GM18951 (cell line): Measurements from ENCODE around the gene NOL4L.

ENCODE experiments used
- POLR2A ChIP-seq: IDR thresholded peaks from 4 replicates; pipeline ENCODE4 v1.6.1; 2011; ENCODE audit warnings: mild to moderate bottlenecking; ENCODE audit not compliant: insufficient read length, insufficient read depth; ENCODE audit errors: extremely low read depth
- in situ Hi-C: fragments of 300-500 bp; cut with MboI; formaldehyde crosslinking; loops from one replicate; pipeline ENCODE4 v1.12.0; 2022; ENCODE audit warnings: low sequenced_read_pairs, mixed read lengths, inconsistent platforms; ENCODE audit not compliant: unreplicated experiment

NOL4L gene

GRCh38 chr20:32536851-32537656 is 48.1 kb downstream of the NOL4L start:
- no peak for TF ChIP-seq POLR2A
- in situ Hi-C loops: no loop called here

GRCh38 chr20:32535953-32536823 is 48.9 kb downstream of the NOL4L start:
- in situ Hi-C loops: no loop called here
- TF ChIP-seq POLR2A: peak; percentile 27

DNA sequence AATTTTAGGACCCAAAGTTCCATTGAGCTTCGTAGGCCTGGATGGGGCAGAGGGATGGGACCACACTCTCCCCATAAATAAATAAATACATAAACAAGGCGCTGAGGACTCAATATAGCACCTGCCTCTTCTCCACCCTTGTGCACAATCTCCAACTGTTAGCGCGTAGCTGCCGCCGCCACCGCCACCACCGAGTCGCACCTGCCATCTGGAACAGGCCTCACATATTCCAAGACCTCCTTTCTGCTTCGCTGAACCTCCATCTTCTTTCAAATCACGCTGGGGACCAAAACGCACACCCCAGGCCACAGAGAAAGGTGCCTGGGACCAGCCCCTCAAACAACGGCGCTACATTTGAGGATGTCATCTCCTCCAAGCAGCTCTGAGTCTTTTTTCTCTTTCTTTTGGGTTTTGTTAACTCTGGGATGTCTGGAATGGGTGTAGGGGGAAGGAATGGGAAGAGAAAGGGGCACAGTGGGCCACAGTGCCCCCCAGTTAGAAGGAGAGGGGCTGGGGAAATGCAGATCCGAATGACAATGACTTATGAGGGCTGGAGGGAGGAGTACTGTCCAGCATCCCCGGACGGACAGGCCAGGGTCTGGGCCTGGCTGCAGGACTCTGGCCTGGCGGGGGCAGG is 49.7 kb downstream of the NOL4L start:
- in situ Hi-C loops: no loop called here
- TF ChIP-seq POLR2A: no peak

DNA sequence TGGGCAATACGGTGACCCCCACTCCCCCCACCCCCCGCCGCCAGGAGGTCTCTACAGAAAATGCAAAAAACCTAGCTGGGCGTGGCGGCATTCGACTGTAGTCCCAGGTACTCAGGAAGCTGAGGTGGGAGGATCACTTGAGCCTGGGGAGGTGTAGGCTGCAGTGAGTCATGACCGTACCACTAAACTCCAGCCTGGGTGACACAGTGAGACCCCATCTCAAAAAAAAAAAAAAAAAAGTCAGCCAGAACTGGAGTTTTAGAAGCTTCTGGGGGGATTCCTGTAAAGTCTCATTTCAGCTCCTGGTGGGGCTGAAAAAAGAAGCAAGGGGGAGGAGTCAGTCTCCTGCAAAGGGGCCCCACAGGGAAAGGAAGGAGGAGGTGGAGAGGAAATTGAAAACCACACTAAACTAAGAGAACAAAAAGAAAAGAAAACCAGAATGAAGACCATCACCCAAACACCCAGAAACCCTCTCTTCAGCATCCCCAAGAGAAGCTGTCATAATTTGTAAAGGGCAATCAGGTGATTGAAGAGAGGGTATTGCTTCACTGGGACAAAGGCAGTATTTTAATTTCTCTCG is 50.4 kb downstream of the NOL4L start:
- in situ Hi-C loops: loop anchor here (5.0 kb wide), 1 partner anchor 118 kb away; no protein-coding TSS in a partner anchor
- no peak for TF ChIP-seq POLR2A

DNA sequence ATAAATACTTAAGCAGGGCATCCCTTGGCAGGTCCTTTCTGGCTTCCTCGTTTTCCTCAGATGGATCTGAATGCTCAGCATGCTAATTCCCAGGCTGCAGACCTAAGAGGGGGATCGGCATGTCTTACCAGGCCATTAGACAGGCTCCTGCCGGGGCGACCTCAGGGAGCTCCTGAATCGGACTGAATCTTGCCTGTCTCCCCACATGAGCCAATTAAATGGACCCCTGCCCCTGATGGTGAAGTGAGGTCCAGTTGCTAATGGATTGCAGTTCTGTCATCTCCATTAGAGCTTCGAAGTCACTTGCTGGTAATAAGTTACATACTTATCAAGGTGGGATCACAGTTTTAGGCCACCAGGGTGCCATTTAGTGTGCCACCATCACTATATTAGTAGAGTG is 51.4 kb downstream of the NOL4L start:
- TF ChIP-seq POLR2A: no peak
- in situ Hi-C loops: loop anchor here (5.0 kb wide), 1 partner anchor 119 kb away; no protein-coding TSS in a partner anchor

GRCh38 chr20:32532246-32532645 is 52.9 kb downstream of the NOL4L start:
- in situ Hi-C loops: loop anchor here (5.0 kb wide), 1 partner anchor 120 kb away; no protein-coding TSS in a partner anchor
- no peak for TF ChIP-seq POLR2A

GRCh38 chr20:32528905-32529670 is 56.0 kb downstream of the NOL4L start:
- TF ChIP-seq POLR2A: no peak
- in situ Hi-C loops: no loop called here

DNA sequence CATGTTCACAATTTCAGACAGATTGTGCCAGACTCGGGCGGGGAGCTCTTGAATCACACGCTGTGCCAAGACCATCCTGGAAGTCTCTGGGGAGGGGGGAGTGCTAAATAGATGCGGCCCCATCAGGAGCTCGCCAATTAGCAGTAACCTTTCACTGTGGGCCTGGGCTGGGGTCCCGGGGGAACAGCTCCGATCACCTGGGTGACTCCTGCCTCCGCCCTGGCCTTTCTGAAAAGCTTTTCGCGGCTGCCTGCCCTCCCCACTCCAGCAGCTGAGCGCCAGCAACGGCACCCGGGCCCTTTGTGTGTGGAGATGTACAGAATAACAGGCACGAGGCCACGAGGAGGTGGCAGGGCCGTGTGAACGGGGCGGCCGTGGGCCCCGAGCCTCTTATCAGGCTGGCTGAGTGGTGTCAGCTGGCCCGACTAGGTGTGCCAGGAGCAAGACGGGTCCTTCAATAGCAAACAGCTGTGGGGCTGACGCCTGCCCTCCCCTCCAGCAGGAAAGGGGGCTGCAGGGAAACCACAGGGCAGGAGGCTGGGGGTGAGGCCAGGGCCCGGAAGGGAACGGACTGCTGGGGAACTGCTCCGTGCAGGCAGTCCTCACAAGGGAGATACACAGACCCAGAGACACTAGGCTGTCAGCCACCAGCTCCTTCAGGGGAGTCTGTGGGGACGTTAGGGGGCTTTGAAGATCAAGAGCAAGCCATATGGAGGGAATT is 56.8 kb downstream of the NOL4L start:
- no peak for TF ChIP-seq POLR2A
- in situ Hi-C loops: no loop called here

- TF ChIP-seq POLR2A: no peak
- in situ Hi-C loops: no loop called here
These were observed 57.6 kb downstream of the NOL4L start for GRCh38 chr20:32527447-32528055.

GRCh38 chr20:32527052-32527446 is 58.1 kb downstream of the NOL4L start:
- no peak for TF ChIP-seq POLR2A
- in situ Hi-C loops: no loop called here

- no peak for TF ChIP-seq POLR2A
- in situ Hi-C loops: no loop called here
These were observed 58.6 kb downstream of the NOL4L start for GRCh38 chr20:32526541-32526940.
